Suppressor macrophage treated with lipopolysaccharide for 1 hour (primary cell): ENCODE measurements around the gene STXBP6.
"Not testable (repeated sequence)": the region's sequence is repeated elsewhere in the genome, so short reads cannot be mapped to it uniquely, and the experiment has no call there.

Experiments
- DNase-seq, 3 donors: peaks; one replicate each; pipeline ENCODE4 v3.0.0-alpha.2; 2020 to 2022

STXBP6 gene

GRCh38 chr14:24952851-24953666 lies 96.9 kb downstream of the STXBP6 start:
- peak; percentile 1 to 19 (median 8) for DNase-seq

DNA sequence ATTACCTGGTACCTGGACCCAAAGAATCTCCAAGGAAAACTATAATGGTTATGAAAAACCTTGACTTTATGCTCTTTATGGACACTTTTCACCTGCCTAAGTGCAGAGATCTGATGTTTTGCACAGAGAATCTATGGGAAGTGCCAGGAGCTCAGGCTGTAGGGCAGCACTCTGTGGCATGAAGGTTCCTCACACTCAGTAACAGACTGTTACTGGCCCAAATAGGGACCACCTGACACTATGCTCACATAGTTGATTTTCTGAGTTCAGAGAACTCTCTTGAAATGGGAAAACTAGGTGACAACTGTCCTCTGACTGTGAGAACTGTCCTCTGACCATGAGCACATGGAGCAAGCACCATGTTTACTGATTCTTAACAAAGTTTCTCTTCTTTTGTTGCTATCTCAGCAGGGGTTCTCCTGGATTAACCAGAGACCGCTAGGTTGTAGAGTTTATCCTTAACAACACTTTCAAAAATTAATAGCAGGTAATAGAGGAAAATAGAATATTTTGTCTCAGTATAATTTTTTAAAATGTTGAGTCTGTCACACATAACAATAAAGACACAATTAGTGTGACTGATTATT lies 101.6 kb downstream of the STXBP6 start:
- no peak for DNase-seq

DNA sequence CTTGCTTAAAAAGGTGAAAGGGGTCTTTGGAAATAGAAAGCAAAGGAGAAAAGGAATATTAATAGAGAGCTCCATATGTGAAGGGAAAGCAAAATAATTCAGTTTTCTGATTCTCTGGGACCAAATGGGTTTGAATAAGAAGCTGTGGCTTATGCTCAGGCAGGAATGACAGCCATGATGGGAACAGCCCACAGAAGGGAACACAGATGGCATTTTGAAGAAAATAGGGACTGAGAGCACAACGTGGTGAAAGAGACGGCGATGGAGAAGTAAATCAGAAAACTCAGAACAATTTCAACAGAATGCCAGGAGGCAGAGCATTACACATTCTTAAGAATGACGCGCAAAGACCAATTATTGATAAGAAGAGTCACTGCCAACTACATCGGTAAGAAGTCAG lies 102.8 kb downstream of the STXBP6 start:
- no peak for DNase-seq

GRCh38 chr14:24944800-24945199 lies 105.1 kb downstream of the STXBP6 start:
- no peak for DNase-seq

DNA sequence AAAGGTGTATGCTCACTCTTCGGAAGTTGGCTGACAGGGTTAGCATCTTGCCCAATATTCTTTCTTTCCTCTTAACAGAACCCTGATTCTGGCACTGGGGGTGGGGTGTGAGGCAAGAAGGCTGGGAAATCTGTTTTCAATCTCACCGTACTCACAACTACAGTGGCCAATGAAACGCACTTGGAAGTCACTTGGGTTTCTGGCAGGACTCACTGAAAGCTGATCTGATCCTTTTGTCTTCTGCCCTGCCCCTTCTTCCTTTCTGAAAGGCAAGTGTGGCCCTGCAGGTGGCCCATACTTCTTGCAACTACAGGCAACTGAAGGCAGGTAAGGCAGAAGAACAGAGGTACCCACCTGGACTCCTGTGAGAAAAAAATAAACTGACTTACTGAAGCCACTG lies 106.9 kb downstream of the STXBP6 start:
- no peak for DNase-seq

DNA sequence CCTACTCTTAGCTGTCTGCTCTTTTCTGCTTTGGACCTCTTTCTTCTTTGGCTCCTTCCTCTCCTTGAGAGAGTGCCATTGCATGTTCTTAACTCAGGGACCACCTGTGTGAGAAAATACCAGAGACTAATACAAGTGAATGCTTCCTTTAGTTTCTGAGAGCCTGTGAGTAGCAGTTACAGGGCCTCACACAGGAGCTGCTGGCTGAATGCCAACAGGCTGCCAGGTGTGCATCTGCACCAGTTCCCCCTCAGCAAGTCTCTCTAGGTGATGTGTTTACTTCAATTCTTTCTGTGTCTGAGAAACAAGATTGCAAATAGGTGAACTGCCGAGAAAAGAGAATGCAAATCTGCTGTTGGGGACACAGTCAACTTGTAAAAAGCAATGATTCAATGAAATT lies 108.2 kb downstream of the STXBP6 start:
- DNase-seq: no peak

GRCh38 chr14:24940213-24940783 lies 109.6 kb downstream of the STXBP6 start:
- DNase-seq: no peak

DNA sequence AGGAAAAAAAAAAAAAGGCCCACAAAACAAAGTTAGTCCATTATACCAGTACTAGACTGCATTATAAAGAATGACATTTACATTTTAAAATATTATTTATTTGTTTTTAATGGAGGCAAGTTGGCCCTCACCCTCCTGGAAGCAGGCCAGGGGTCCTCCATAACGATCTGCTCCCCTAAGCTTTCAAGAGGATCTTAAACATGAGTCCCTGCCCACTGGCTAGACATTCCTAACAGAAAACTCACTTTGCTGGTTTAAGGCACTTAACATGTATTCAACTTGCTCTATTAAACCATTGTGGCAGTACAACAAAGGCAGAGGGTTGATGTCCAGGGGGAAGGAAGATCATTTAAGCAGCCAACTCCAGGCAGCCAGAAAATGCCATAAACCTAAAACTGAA lies 111.4 kb downstream of the STXBP6 start:
- DNase-seq: no peak

GRCh38 chr14:24937300-24937699 lies 112.6 kb downstream of the STXBP6 start:
- no peak for DNase-seq

- DNase-seq: not testable (repeated sequence)
These were observed 113.2 kb downstream of the STXBP6 start for GRCh38 chr14:24936773-24937172.

- DNase-seq: no peak
These were observed 114.2 kb downstream of the STXBP6 start for GRCh38 chr14:24935796-24936195.

DNA sequence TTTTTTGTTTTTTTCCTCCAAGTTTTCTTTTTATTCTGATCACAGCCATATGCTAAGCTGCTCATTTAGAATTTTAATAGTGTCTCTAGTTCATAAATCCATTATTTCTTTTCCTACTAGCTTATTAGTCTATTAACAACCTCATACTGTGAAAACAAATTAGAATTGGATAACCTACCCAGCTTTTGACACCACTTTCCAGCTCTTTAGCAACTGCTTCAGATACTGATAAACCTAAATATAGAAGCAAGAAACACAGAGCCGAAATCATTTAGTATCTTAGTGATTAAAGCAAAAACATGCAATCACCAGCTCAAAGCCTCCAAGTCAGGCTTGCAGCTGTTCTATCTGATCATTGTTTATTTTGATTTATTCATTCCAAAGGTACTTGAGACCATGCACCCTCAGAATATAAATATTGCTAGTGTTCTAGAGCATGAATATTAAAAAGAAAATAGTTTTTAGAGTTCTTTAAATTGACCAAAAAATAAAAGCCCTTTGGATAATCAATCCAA lies 121.5 kb downstream of the STXBP6 start:
- no peak for DNase-seq

DNA sequence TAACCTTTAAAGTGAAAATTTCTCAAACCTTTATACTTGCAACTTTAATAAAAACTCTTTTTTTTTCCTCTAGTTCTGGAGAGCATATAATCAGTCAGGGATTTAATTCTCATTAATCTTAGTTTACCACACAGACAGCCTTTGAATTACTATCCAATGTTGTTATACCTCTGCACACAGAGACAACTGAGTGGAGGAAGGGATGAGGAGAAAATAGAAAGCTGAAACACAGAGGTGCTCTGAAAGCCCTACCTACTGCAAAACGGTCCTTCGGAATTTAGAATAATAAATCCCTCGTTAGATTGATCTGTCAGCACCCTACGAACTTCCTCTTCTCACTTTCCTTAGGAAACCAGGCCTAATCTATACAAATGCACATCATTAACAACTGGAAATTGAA lies 122.1 kb downstream of the STXBP6 start:
- DNase-seq: no peak

DNA sequence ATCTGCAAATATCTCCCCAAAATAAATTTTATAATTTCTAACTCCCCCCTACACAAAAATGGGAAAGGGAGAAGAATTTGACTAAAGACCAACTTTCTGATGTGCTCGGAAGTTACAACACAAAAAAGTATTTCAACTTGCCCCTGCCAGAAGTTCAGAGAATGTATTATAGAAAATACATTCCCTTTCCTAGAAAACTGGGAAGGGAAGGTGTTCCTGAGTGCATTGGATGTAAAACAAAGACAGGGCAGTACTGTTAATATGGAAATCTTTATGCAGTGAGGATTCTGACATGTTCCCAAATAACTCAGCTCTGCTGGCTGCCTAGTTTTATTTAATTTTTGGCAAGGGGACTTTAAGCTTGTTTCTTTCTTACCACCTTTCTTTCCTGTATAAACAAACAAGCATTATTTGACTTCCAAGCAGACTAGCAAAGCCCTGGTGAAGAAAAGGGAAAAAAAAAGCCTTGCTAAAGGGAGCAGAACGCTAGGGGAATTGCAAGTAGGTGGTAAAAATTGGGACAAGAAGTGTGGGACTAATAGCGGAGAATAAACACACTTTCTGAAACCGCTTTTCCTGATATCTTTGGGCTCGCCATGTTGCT lies 124.1 kb downstream of the STXBP6 start:
- DNase-seq: no peak

DNA sequence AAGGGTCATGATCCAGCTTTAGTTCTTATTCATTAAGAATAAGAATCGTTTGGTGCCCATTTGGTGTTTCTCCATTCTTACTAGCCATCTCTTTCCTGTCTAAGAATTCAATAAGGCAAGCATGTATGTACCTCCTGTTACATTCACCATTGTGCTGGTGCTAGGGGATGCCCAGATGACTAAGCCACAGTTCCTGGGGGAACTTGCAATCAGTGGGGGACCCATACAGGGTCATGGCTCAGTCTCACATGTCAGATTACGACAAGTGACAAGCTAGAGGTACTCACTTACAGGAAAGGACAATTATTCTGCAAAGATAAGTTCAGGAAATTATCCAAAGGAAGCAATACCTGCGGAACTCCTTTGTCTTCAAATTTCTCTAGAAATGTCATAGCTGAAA lies 125.4 kb downstream of the STXBP6 start:
- DNase-seq: peak; percentile 41 to 43 (median 41)

DNA sequence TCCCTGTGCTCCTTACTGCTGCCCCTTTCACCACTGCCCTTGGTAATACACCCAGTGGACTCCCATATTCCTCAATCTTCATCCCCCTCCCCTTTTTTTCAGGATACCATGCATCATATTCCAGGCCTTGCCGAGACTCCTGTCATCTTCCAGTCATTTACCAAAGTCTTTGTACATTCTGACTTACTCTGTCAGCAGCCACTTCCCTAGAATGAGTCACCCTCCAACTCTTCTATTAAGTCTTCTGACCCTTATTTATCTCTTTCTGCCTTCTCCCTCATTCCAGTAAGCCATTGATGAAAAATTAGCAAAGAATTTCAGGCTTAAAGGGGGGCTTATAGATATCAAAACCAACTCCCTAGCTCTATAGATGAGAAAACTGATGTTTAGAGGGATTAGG lies 128.0 kb downstream of the STXBP6 start:
- no peak for DNase-seq

DNA sequence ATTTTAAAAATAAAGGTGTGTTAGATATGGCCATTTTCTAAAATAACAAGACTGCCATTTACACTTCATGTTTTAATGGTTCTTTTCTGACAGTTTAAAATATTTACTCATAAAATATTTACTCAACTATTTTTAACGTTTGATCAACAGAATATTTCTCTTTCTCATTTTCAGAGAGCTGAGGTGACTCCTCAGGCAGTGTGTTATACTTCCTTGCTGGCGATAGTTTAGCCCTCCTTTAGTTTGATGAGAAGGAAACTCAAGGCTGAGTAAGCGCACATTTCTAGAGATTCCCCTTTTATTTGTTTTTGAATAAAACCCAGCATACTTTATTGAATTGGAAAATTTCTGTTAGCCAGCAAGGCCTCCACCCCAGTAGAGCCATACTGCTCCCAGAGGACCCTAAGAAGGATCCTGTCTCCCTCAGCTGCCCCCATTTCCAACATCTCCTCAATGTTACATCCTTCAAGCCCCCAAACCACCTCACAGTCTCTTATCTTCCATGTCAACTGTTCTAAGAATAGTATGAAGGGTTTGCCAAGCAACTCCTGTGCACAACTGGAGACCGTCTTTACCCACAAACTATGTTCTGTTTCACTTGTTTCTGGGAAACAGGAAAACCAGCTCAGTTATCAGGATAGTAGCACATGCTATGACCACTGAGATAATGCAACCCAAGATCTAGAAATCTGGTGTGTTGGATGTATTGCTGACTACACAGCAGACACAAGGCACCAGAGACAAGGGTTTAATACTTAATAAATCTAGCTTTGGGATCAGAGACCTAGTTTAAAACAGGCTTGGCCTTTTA lies 129.5 kb downstream of the STXBP6 start:
- DNase-seq: no peak

DNA sequence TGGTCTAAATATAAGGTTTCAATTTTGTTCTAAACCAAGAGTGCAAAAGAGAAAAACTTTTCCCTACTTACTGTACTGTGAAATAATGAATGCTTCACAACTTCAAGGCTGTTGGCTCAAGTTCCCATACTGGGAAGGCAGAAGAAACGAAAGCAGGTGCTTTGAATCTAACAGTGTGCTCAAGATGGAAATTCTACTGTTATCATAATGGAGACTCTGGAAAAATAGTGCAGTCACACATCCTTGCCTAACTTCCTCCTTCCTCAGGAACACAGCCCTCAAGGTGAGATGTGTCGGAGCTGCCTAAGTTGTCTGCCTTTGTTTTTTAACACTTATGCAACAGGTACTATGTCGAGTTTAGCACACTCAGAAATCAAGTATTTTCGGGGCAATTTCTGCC lies 131.1 kb downstream of the STXBP6 start:
- no peak for DNase-seq

DNA sequence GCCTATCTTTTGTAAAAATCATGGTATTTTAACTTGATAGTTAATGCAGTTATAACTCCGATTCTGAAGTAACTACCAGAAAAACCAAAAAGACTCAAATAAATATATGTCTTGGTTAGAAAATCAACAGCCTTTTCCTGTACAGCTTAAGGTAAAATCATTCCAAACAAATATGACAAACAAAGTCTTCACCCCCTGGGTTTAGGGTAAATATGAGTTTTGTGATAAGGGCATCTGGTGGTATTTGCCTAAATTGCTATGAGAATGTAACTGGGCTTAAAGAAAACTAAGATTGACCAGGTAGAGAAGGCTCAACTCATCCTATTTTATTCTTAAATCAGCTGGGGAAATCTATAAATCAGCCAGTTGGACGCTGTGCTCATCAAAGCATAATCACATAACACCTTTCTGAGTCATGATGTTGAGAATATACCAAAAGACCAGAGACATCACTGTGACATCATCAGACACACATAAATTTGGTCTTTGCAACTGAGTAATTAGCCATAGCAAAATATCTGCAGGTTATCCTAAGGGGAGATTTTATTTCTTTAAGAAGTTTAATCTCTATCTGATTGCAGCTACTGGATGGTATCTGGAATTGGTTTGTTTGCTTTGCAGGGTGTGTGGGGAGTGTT lies 133.9 kb downstream of the STXBP6 start:
- DNase-seq: no peak

DNA sequence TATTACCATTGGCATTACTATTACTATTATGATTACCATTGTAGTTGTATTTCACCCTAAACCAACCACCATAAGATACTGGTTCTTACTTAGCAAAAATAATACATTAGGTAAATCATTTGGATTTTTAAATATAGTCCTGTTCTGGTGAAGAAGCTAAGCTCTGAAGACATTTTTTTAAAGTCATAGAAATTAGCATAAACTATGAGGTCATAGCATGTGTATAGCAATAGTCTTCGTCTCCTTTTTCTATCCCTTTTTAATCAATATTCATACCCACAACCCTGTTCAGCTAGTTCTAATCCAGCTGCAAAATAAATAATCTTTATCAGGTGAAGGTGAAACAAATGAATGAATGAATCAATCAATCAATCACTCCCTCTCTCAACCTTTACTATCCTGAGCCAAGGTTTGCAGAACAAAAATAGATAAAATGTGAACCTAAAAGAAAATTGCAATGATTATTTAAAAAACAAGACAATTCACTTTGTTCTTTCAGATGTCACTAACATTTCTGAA lies 134.5 kb downstream of the STXBP6 start:
- no peak for DNase-seq

DNA sequence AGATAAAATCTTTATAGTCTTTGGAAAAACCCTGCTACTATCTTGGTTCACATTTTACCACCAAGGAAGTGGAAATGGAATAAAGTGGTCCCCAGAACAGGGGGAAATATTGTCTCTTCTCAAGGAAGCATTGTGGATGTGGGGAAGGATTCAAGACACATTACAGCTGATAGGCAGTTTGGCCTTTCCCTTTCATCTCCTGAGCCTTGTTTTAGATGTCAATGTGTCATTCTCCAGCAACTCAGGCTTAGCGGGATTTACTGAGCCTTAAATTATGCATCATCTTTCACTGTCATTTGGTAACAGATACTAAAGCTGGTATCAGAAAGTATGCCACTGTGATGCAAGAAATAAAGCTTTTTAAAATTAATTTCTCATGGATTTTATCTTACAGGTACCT lies 136.2 kb downstream of the STXBP6 start:
- no peak for DNase-seq

GRCh38 chr14:24913021-24913420 lies 136.9 kb downstream of the STXBP6 start:
- DNase-seq: no peak
